Epithelial cell of proximal tubule (primary cell): ENCODE data around the gene EEF1G. TPM values are rescaled to one million over a fixed set of nuclear protein-coding genes. Genes with fewer than 3 reads are reported as not detected.

Experiments used
- DNase-seq: peaks from one replicate; pipeline ENCODE4 v3.0.0-alpha.2; 2011; ENCODE audit warnings: low read depth
- H3K4me3 ChIP-seq: 2 replicates; pipeline ENCODE4 v1.5.1; 2011; ENCODE audit warnings: low read depth, mild to moderate bottlenecking, low read length
- total RNA-seq: library from RNA; depleted of rRNA; stranded (reverse); fragments of >200 nt; gene quantifications from 2 replicates; pipeline ENCODE4 v1.2.3, GENCODE V29; 2015
- TF ChIP-seq, protein P1 (sequence below): conservative IDR thresholded peaks from 2 replicates; pipeline ENCODE4 v1.5.1; 2012; ENCODE audit warnings: low read depth, mild to moderate bottlenecking, low read length

The EEF1G gene
- total RNA-seq, 1 donor from 2014 or later: 2,170 TPM

DNA sequence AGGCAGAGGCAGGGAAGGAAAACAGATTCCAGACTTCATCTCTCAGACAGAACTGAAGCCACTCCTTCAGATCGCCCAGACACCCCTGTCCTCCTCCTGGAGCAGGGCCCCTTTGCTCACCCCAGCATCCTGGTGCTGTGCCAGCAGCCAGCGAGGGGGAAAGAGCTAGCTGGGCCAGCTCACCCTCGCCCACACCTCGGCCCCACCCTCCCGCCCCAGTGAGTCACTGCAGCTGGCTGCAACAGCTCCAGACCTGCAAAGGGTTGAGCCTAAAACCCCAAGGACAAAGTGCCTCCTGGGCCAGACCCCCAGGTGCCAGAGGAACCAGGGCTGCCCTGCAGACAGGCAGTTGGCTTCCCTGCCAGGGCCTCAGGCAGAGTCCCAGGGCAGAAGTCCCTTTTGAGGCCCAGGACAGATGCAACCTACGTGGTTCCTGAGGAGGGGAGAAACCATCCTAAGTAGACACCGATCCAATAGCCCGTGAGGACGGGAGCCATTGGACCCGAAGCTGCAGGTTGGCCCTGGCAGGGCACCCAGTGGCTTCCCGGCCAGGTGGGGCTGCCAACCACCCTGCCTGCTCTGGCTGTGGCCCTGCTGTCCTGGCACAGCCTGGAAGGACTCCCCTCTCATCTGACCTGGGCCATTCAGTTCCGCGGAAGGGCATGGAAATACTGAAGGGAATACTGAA is 34.3 kb downstream of the EEF1G start:
- DNase-seq: no peak
- H3K4me3 ChIP-seq: peak overlapping the region; percentile 33
- TF ChIP-seq, protein P1, sequence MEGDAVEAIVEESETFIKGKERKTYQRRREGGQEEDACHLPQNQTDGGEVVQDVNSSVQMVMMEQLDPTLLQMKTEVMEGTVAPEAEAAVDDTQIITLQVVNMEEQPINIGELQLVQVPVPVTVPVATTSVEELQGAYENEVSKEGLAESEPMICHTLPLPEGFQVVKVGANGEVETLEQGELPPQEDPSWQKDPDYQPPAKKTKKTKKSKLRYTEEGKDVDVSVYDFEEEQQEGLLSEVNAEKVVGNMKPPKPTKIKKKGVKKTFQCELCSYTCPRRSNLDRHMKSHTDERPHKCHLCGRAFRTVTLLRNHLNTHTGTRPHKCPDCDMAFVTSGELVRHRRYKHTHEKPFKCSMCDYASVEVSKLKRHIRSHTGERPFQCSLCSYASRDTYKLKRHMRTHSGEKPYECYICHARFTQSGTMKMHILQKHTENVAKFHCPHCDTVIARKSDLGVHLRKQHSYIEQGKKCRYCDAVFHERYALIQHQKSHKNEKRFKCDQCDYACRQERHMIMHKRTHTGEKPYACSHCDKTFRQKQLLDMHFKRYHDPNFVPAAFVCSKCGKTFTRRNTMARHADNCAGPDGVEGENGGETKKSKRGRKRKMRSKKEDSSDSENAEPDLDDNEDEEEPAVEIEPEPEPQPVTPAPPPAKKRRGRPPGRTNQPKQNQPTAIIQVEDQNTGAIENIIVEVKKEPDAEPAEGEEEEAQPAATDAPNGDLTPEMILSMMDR: no peak

DNA sequence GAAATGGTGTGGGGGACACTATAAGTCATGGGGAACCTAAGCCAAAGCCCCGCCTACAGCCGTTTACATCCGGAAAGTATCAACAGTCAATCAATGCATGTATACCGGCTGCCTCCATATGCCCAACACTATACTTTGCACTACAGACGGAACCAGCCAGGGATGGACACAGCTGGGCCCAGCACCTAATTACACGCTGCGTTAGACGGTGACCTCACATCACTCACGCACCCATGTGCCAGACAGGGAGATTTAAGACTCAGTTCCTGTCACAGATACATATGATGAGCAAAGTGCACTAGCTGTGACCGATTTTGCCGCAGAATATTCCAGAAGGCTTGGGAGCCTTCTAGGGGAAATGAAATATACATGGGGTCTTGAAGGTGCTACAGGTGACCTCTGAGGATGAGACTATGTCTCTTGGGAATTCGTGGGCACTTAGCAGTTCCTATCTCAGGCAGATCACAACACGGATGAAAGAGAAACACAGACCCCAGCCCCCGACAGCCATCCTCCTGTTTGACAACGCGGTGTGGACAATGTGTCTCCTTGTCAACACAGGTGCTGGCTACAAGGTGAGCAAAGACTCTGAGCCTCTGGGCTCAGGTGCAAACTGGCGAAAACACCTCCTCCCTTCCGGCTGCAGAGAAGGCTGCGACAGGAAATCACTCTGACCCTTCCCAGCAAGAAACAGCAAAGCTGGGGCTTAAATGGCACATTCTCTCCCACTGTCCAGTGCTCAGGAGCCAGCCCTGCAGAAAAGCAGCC is 35.0 kb downstream of the EEF1G start:
- TF ChIP-seq, protein P1: no peak
- DNase-seq: no peak
- peak overlapping the region; percentile 33 for H3K4me3 ChIP-seq

GRCh38 chr11:62536301-62536957 is 37.3 kb downstream of the EEF1G start:
- DNase-seq: no peak
- TF ChIP-seq, protein P1: no peak
- H3K4me3 ChIP-seq: no peak overlapping the region

DNA sequence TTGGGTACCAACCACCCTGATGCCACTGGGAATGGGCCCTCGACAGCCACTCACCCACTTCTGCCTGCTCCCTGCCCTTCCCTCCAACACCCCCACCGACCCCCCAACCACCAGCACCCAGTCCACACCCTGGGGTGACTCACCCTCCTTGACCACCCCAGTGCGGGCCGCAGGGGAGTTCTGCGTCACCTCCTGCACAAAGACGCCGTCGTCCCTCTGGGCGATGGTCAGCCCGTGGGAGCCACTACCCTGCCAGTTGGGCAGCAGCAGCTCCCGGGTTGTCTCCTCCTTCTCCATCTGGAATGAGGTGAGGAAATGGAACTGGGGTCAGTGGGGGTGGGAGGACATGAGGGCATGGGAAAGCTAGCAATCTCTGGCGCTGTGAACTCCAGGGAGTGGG is 37.9 kb downstream of the EEF1G start:
- TF ChIP-seq, protein P1: no peak
- H3K4me3 ChIP-seq: no peak overlapping the region
- DNase-seq: no peak

DNA sequence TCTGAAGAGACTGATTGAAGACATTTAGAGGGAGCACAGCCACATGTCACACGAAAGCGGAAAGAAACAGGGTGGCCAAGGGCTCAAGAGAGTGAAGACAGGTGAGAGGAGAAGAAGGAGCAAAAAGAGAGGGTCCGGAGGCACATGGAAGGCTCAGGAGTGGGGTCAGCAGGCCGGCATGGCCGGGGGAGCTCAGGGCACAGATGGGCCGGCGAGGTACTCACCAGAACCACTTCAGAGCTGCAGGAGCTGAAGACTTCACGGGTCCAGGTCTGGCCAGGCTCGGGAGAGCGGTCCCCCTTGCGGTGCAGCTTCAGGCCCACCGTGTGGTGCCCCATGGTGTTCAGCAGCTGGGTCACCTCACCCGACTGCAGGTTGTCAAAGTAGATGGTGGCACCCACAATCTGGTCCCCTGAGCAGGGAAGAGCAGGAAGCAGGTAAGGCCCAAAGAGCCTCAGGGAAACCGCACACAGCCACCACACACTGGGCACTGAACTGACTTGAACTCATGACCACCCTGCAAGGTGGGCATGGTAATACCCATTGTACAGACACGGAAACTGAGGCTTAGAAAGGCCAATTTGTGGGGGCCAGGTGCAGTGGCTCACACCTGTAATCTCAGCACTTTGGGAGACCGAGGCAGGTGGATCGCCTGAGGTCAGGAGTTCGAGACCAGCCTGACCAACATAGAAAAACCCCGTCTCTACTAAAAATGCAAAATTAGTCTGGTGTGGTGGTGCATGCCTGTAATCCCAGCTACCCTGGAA is 38.7 kb downstream of the EEF1G start:
- no peak overlapping the region for H3K4me3 ChIP-seq
- TF ChIP-seq, protein P1: no peak
- DNase-seq: no peak

GRCh38 chr11:62532096-62532495 is 41.6 kb downstream of the EEF1G start:
- TF ChIP-seq, protein P1: no peak
- no peak for DNase-seq
- H3K4me3 ChIP-seq: no peak overlapping the region
